Spinal cord (tissue), 10 donors: ENCODE data around the gene KRTAP10-5. TPM values are rescaled to one million over a fixed set of nuclear protein-coding genes. Genes with fewer than 3 reads are reported as not detected.

Experiments used
- DNase-seq, 6 donors: peaks; one replicate each; pipeline versions ENCODE4 v3.0.0 to v3.0.0-alpha.2; 2013 to 2015; ENCODE audit warnings: low spot score in 6 of 6, low read depth in 4 of 6
- H3K27ac ChIP-seq: one replicate; pipeline ENCODE4 v1.5.1; 2013; ENCODE audit warnings: low read depth, low read length, control low read depth
- H3K27me3 ChIP-seq: one replicate; pipeline ENCODE4 v1.6.1; 2013; ENCODE audit warnings: low read length; ENCODE audit not compliant: control insufficient read depth, insufficient read depth
- H3K36me3 ChIP-seq: one replicate; pipeline ENCODE4 v1.6.1; 2013; ENCODE audit warnings: low read length; ENCODE audit not compliant: control insufficient read depth, insufficient read depth
- H3K4me1 ChIP-seq: one replicate; pipeline ENCODE4 v1.6.1; 2013; ENCODE audit warnings: low read length; ENCODE audit not compliant: control insufficient read depth, insufficient read depth
- H3K4me3 ChIP-seq: one replicate; pipeline ENCODE4 v1.5.1; 2013; ENCODE audit warnings: low read depth, low read length, control low read depth
- H3K9me3 ChIP-seq: one replicate; pipeline ENCODE4 v1.6.1; 2013; ENCODE audit warnings: low read length; ENCODE audit not compliant: control insufficient read depth, insufficient read depth
- whole genome bisulfite sequencing: methylation state at CpG from one replicate; pipeline ENCODE4 v1.1.5; 2013; ENCODE audit warnings: missing lambda C conversion rate; ENCODE audit not compliant: insufficient coverage; 5-methylcytosine and 5-hydroxymethylcytosine counted together
- polyA plus RNA-seq, 2 donors: library from polyadenylated mRNA; unstranded; fragments of 120-200 nt; gene quantifications; one replicate each; pipeline ENCODE4 v1.2.1, GENCODE V29; 2013; ENCODE audit not compliant: insufficient read length in 2 of 2
- total RNA-seq, 2 donors: library from RNA; depleted of rRNA in 1 of 2; stranded (reverse); fragments of 120-200 nt in 1 of 2; fragments of >200 nt in 1 of 2; gene quantifications; one replicate each; pipeline versions ENCODE4 v1.2.3 to v1.2.4, GENCODE V29; 2013 to 2014
- donor health status: healthy.

KRTAP10-5 gene
- total and polyA plus RNA-seq, 4 donors: not detected

- Histone ChIP-seq H3K36me3 (no peaks in the 10 kb centered on the region), H3K9me3 (no peaks in the 10 kb centered on the region), H3K27me3 (no peaks in the 10 kb centered on the region), H3K4me3 (no peak overlapping the region), H3K4me1 (no peaks in the 10 kb centered on the region), H3K27ac (no peak overlapping the region)
- 90% methylated on average over 37 of the region's 37 CpGs for WGBS
- no peak for DNase-seq
Observed at GRCh38 chr21:44533121-44533890, 47.1 kb downstream of the KRTAP10-5 start.

GRCh38 chr21:44532712-44533111 is 47.7 kb downstream of the KRTAP10-5 start:
- Histone ChIP-seq H3K36me3 (no peaks in the 10 kb centered on the region), H3K27ac (no peak overlapping the region), H3K9me3 (no peaks in the 10 kb centered on the region), H3K4me1 (no peaks in the 10 kb centered on the region), H3K27me3 (no peaks in the 10 kb centered on the region), H3K4me3 (no peak overlapping the region)
- no peak for DNase-seq
- 80% methylated on average over 16 of the region's 16 CpGs for WGBS

DNA sequence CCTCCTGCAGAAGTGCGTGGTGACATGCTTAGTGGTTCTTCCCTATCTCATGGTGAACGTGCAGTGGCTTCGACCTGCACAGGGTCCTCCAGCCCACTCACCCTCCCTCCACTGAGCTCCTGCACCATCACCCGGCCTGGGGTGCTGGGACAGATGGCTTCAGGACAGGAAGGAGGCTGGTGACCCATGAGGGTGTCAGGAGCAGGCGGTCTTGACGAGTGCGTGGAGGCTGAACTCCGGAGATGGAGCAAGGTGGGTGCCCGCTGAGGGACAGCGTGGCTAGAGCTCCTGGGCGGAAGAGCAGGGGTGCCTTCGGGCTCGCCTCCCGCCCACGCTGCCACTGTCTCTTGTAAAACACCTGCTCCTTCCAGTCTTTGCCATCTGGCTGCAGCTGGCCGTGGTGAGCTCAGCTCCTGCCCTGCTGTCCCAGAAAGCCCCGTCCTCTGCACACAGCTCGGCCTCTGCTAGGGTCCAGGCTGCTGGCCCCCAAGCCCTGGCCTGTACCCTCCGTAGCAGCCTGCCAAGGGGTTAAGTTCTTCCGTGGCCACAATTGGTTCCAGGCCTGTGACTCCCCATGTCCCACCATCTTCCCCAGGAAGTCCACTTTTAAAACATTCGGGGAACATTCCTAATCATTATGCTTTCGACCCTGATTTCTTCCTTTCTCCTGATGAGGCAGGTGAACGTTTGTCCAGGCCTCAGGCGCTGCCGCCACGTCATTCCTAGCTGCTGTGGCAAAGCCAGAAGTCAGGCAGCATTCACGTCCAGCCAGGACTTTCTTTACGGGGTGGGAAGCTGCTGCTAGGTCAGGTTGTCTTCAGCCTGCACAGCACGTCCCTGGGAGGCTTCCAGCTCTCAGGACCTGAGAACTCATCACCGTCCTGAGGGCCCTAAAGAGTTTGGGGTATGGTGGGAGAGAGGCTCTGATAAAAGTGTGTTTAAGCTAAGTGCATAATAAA is 48.5 kb downstream of the KRTAP10-5 start:
- H3K4me1 ChIP-seq: no peaks in the 10 kb centered on the region
- no peak overlapping the region for H3K4me3 ChIP-seq
- H3K36me3 ChIP-seq: no peaks in the 10 kb centered on the region
- WGBS: 81% methylated on average over 22 of the region's 30 CpGs
- no peaks in the 10 kb centered on the region for H3K27me3 ChIP-seq
- H3K27ac ChIP-seq: no peak overlapping the region
- DNase-seq: no peak
- H3K9me3 ChIP-seq: no peaks in the 10 kb centered on the region

- no peaks in the 10 kb centered on the region for H3K4me1 ChIP-seq
- H3K27me3 ChIP-seq: no peaks in the 10 kb centered on the region
- no peak for DNase-seq
- no peak overlapping the region for H3K27ac ChIP-seq
- H3K9me3 ChIP-seq: no peaks in the 10 kb centered on the region
- no peak overlapping the region for H3K4me3 ChIP-seq
- WGBS: 90% methylated on average over 23 of the region's 23 CpGs
- no peaks in the 10 kb centered on the region for H3K36me3 ChIP-seq
Observed at GRCh38 chr21:44530903-44531605, 49.4 kb downstream of the KRTAP10-5 start.

DNA sequence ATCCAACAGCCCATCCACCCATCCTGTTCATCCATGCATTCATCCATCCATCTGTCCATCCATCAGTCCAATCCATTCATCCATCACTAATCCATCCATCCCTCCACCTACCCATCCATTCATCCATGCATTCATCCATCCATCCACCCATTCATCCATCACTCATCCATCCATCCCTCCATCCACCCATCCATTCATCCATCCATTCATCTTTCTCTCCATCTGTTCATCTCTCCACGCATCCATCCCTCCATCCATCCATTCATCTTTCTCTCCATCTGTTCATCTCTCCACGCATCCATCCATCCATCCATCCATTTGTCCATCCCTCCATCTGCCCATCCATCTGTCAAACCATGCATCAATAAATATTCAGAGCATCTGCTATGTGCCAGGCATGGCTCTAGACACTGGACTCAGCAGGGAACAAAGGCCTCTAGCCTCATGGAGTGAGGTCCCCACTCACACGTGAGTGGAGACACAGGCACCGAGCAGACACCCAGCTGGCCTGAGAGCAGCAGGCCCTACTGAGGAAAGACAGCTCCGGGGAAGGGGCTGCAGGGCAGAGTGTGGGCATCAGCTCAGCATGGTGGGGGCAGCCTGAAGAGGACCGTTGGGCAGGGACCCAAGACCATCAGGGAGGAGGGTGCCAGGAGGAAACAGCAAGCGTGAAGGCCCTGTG is 50.0 kb downstream of the KRTAP10-5 start:
- H3K4me1 ChIP-seq: no peaks in the 10 kb centered on the region
- WGBS: 83% methylated on average over 7 of the region's 7 CpGs
- no peak for DNase-seq

GRCh38 chr21:44529503-44530125 is 50.8 kb downstream of the KRTAP10-5 start:
- no peaks in the 10 kb centered on the region for H3K9me3 ChIP-seq
- no peak overlapping the region for H3K4me3 ChIP-seq
- no peaks in the 10 kb centered on the region for H3K36me3 ChIP-seq
- 76% methylated on average over 23 of the region's 23 CpGs for whole genome bisulfite sequencing
- H3K27ac ChIP-seq: no peak overlapping the region
- no peaks in the 10 kb centered on the region for H3K4me1 ChIP-seq
- no peaks in the 10 kb centered on the region for H3K27me3 ChIP-seq
- DNase-seq: no peak

More for the DNA sequence above, 50.0 kb downstream of the KRTAP10-5 start:
- H3K27me3 ChIP-seq: no peaks in the 10 kb centered on the region
- H3K27ac ChIP-seq: no peak overlapping the region
- H3K36me3 ChIP-seq: no peaks in the 10 kb centered on the region
- no peak overlapping the region for H3K4me3 ChIP-seq
- no peaks in the 10 kb centered on the region for H3K9me3 ChIP-seq

Other genes starting within 250 kb of the KRTAP10-5 start
- gene CFAP410, start 241.2 kb downstream of the KRTAP10-5 start, total RNA-seq: 10 to 100 TPM; 11.9 to 28.3 TPM
- 10 to 100 TPM; 45.0 to 46.4 TPM for gene CFAP410, start 241.2 kb downstream of the KRTAP10-5 start, polyA plus RNA-seq
- gene TRPM2, start 227.0 kb downstream of the KRTAP10-5 start, total RNA-seq: 10 to 100 TPM in 1 of 2 donors, 1 to 10 TPM in 1; 4.0 to 11.1 TPM
- 10 to 100 TPM; 17.8 to 21.4 TPM for gene TRPM2, start 227.0 kb downstream of the KRTAP10-5 start, polyA plus RNA-seq
- 1 to 10 TPM; 1.4 to 2.4 TPM for gene LRRC3, start 125.1 kb downstream of the KRTAP10-5 start, total RNA-seq
- gene LRRC3, start 125.1 kb downstream of the KRTAP10-5 start, polyA plus RNA-seq: 1 to 10 TPM; 4.4 to 6.5 TPM
- gene KRTAP10-1, start 40.4 kb downstream of the KRTAP10-5 start, total RNA-seq: not detected
- not detected for gene KRTAP10-1, start 40.4 kb downstream of the KRTAP10-5 start, polyA plus RNA-seq
- gene KRTAP10-2, start 29.1 kb downstream of the KRTAP10-5 start, total RNA-seq: not detected
- gene KRTAP10-2, start 29.1 kb downstream of the KRTAP10-5 start, polyA plus RNA-seq: not detected
- gene KRTAP10-3, start 21.8 kb downstream of the KRTAP10-5 start, total RNA-seq: not detected
- gene KRTAP10-3, start 21.8 kb downstream of the KRTAP10-5 start, polyA plus RNA-seq: not detected
- not detected for gene KRTAP10-4, start 6.9 kb downstream of the KRTAP10-5 start, total RNA-seq
- not detected for gene KRTAP10-4, start 6.9 kb downstream of the KRTAP10-5 start, polyA plus RNA-seq
- not detected for gene KRTAP10-6, start 11.9 kb upstream of the KRTAP10-5 start, total RNA-seq
- not detected for gene KRTAP10-6, start 11.9 kb upstream of the KRTAP10-5 start, polyA plus RNA-seq
- gene KRTAP10-7, start 20.0 kb upstream of the KRTAP10-5 start, total RNA-seq: not detected
- not detected for gene KRTAP10-7, start 20.0 kb upstream of the KRTAP10-5 start, polyA plus RNA-seq
- not detected for gene KRTAP10-8, start 31.5 kb upstream of the KRTAP10-5 start, total RNA-seq
- gene KRTAP10-8, start 31.5 kb upstream of the KRTAP10-5 start, polyA plus RNA-seq: not detected
- not detected for gene KRTAP10-9, start 46.5 kb upstream of the KRTAP10-5 start, total RNA-seq
- not detected for gene KRTAP10-9, start 46.5 kb upstream of the KRTAP10-5 start, polyA plus RNA-seq
- not detected for gene KRTAP10-10, start 56.8 kb upstream of the KRTAP10-5 start, total RNA-seq
- gene KRTAP10-10, start 56.8 kb upstream of the KRTAP10-5 start, polyA plus RNA-seq: not detected
- gene KRTAP10-11, start 65.8 kb upstream of the KRTAP10-5 start, total RNA-seq: not detected
- not detected for gene KRTAP10-11, start 65.8 kb upstream of the KRTAP10-5 start, polyA plus RNA-seq
- gene KRTAP12-4, start 74.1 kb upstream of the KRTAP10-5 start, total RNA-seq: not detected
- gene KRTAP12-4, start 74.1 kb upstream of the KRTAP10-5 start, polyA plus RNA-seq: not detected
- gene KRTAP12-3, start 77.3 kb upstream of the KRTAP10-5 start, total RNA-seq: not detected
- gene KRTAP12-3, start 77.3 kb upstream of the KRTAP10-5 start, polyA plus RNA-seq: not detected
- gene KRTAP12-2, start 86.3 kb upstream of the KRTAP10-5 start, total RNA-seq: not detected
- gene KRTAP12-2, start 86.3 kb upstream of the KRTAP10-5 start, polyA plus RNA-seq: not detected
- not detected for gene KRTAP12-1, start 101.6 kb upstream of the KRTAP10-5 start, total RNA-seq
- not detected for gene KRTAP12-1, start 101.6 kb upstream of the KRTAP10-5 start, polyA plus RNA-seq
- not detected for gene KRTAP10-12, start 116.6 kb upstream of the KRTAP10-5 start, total RNA-seq
- not detected for gene KRTAP10-12, start 116.6 kb upstream of the KRTAP10-5 start, polyA plus RNA-seq
- gene TSPEAR, start 131.0 kb upstream of the KRTAP10-5 start, total RNA-seq: under 1 TPM in 1 of 2 donors, not detected in 1; 0.66 TPM
- under 1 TPM; 0.24 to 0.33 TPM for gene TSPEAR, start 131.0 kb upstream of the KRTAP10-5 start, polyA plus RNA-seq
- gene UBE2G2, start 221.2 kb upstream of the KRTAP10-5 start, total RNA-seq: 10 to 100 TPM; 53.0 to 62.6 TPM
- 100 to 1,000 TPM in 1 of 2 donors, 10 to 100 TPM in 1; 83.8 to 102 TPM for gene UBE2G2, start 221.2 kb upstream of the KRTAP10-5 start, polyA plus RNA-seq
- gene SUMO3, start 237.5 kb upstream of the KRTAP10-5 start, total RNA-seq: 10 to 100 TPM; 66.8 to 80.7 TPM
- 100 to 1,000 TPM; 144 to 159 TPM for gene SUMO3, start 237.5 kb upstream of the KRTAP10-5 start, polyA plus RNA-seq